SK-N-DZ (cell line): Measurements from ENCODE around the gene SELENOI. TPM values are rescaled to one million over a fixed set of nuclear protein-coding genes. Genes with fewer than 3 reads are reported as not detected.
"Not testable (repeated sequence)": the region's sequence is repeated elsewhere in the genome, so short reads cannot be mapped to it uniquely, and the experiment has no call there.

Experiments
- DNase-seq: peaks from one replicate; pipeline ENCODE4 v3.0.0-alpha.2; 2015; ENCODE audit warnings: low spot score
- polyA plus RNA-seq, 2 experiments: library from polyadenylated mRNA; depleted of rRNA; stranded (reverse); fragments of >200 nt; gene quantifications; 2 replicates each; pipeline ENCODE4 v1.2.3, GENCODE V29; 2014

SELENOI gene, protein sequence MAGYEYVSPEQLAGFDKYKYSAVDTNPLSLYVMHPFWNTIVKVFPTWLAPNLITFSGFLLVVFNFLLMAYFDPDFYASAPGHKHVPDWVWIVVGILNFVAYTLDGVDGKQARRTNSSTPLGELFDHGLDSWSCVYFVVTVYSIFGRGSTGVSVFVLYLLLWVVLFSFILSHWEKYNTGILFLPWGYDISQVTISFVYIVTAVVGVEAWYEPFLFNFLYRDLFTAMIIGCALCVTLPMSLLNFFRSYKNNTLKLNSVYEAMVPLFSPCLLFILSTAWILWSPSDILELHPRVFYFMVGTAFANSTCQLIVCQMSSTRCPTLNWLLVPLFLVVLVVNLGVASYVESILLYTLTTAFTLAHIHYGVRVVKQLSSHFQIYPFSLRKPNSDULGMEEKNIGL
- 12.7 and 16.7 TPM in 2 replicates for polyA plus RNA-seq (2014; cell fraction: cytosol; rRNA removed)
- polyA plus RNA-seq (2014; cell fraction: nucleus; rRNA removed) = 8.2 and 9.9 TPM in 2 replicates

DNA sequence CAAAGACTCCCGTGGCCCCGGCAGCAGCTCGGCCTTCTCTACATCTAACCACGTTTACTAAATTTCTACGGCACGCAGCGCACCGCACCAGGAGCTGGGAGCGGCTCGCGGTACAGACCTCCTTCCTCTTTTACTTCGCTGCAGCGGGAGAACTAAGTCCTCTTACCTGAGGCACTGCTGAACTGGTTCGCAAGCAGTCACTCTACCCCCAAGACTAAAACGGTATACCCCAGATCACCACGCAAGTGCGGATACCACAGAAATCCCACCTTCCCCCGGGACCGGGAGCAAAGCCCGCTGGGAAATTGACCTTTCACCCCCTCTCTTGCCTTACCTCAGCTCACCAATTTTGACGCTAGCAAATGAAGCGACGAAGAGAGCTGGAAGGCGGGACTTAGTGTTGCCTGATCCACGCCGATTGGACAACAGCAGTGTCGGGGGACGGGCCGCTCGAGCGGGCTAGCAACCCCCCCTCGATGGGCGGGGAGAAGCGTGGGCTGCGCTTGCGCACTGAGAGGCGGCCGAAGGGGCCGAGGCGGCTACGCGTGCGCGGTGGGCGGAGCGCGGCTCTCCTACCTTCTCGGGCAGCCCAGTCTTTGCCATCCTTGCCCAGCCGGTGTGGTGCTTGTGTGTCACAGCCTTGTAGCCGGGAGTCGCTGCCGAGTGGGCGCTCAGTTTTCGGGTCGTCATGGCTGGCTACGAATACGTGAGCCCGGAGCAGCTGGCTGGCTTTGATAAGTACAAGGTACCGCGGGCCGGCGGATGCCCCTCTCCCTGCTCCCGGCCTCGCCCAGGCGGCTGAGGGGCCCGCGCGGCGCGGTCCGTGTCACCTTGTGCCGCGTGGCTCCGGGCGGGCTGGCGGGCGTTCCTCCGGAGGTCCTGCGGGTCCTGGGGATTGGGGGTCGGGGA, at the start of gene SELENOI:
SELENOI (plus strand) TSS at position 599 of the 909 bp plus-strand sequence; CDS start at position 689, 90 bp downstream.
- DNase-seq = peak; percentile 98

DNA sequence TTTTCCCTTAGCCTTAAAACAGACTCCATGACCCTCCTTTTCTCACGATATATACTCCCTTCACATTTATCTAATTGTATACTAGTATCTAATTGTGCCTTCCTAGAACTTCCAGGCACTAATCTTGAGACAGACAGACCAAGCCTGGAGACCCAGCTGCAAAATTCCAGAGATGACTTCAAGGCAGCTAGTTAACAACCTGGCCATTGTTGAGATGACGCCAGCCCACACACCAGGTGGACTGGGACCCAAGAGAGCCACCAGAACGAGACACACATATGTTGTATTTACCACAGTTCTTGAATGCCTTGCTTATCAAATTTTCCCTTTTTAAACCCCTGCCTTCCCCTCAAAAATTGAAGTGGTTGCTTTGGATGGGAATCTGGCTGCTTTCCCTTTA, 48.9 kb upstream of the SELENOI start:
- DNase-seq = no peak

DNA sequence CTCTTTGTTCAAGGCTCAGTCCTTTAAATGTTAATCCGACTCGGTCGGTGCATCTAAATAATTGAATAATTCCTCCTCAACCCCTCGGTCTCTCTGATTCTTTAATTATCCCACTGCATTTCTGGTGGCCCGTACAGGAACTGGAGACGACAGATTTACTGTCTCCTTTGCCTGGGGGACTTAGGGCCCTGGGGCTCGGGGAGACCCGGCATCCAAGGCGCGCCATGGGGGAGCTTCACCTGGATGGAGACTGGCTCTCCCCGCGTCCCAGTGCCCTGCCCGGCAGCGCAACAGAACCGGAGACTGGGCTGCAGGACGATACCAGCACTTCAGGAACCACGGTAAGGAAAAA, 47.7 kb upstream of the SELENOI start:
- DNase-seq = no peak

- DNase-seq = no peak
Observed at GRCh38 chr2:26298638-26299393, 47.1 kb upstream of the SELENOI start.

GRCh38 chr2:26299471-26300101, 46.4 kb upstream of the SELENOI start:
- no peak for DNase-seq

DNA sequence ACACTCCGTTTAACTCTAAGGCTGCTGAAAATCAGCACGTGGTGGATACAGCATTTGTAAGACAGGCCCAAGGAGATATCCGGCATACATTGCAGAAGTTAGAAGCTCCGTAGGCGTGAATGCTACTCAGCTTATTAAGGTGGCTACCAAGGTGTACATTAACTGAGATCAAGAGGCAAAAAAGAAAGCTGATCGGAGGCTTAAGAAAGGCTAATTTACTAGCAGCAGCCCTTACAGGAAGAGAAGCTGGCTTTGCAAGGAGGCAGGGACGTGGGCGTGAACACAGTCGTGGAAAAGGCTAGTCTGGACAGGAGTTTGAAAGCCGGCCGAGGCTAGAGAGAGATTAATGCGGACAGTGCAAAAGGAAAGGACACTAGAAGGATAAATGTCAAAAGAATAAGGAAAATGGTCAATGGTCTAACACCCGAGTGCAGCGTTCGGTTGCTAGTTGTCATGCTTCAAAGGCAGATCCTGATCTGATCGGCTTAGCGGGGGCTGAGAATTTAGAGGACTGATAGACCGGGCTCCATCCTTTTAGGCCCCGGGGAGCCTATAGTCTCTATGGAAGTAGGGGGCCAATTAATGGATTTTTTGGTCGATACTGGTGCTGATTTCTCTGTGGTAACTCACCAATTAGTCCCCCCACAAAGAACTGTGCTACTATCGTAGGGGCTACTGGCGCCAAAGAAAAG, 45.6 kb upstream of the SELENOI start:
- DNase-seq = no peak

DNA sequence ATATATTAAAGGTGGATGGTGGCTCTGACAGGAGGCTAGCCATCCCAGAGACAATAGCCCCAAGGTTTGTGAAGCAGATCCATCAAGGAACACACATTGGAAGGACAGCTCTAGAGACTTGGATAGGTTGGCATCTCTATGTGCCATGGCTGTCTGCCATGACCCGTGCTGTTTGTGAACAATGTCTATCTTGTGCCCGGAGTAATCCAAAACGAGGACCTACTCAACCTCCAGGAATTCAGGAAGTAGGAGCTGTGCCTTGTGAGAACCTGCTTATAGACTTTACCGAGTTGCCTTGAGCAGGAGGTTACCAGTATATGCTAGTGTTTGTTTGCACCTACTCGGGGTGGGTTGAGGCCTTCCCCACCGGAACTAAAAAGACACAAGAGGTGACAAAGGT, 43.1 kb upstream of the SELENOI start:
- no peak for DNase-seq

DNA sequence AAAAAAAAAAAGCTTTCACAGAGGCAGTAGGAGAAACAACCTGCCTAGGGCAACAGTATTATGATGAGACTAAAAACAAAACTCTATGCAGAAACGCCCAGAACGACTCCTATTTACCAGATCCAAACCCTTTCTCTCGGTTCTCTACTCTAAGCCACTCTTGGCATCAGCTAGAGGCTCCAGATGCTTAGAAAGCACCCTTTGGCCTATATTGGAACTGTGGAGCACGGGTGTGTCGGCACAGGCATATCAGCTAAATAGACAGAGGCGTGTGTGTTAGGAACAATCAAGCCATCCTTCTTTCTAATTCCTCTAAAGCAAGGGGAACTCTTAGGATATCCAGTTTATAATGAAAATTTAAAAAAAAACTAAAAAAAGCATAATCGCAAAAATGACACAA, 40.8 kb upstream of the SELENOI start:
- not testable (repeated sequence) for DNase-seq

- no peak for DNase-seq
Observed at GRCh38 chr2:26305540-26305939, 40.4 kb upstream of the SELENOI start.

GRCh38 chr2:26309921-26310320, 36.0 kb upstream of the SELENOI start:
- DNase-seq = no peak

GRCh38 chr2:26312471-26312870, 33.5 kb upstream of the SELENOI start:
- DNase-seq = no peak

- DNase-seq = no peak
Observed at GRCh38 chr2:26313446-26313845, 32.5 kb upstream of the SELENOI start.

GRCh38 chr2:26314243-26314642, 31.7 kb upstream of the SELENOI start:
- DNase-seq = no peak

DNA sequence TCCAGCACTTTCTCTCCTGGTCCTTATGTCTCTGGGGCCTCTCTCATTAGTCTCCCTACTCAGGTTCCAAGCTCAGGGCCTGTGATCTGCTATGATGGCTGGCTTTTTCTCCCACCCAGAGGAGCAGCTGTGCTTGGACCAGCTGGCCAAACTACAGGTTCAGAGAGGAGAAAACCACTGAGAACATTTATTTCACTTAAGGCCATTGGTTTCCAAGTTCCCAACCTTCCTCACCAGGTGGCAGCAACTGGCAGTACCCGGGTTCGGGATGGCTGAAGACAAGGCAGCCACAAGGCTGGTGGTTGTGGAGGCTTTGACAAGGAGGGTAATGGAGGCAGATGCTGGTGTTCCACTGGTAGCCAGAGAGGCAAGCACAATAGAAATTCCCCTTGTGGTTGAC, 29.9 kb upstream of the SELENOI start:
- DNase-seq = no peak

DNA sequence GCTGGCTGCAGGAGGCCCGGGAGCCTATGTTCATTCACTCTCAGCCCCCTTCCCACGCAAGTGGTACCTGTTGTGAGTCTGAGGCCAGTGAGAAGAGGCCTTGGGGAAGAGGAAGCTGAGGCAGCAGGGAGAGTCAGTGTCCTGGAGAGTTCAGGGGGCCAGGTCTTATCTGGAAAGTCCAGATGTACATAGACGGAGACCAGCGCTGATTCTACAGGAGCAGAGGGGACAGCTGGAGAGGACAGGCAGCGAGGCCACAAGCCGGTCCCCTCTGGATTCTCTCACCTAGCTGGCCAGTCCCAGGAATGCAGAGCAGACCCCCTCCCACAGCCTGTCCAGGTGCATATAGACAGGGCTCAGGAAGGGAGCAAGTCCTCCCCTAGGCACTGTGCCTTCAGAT, 29.1 kb upstream of the SELENOI start:
- DNase-seq = no peak

- no peak for DNase-seq
Observed at GRCh38 chr2:26317377-26318105, 28.4 kb upstream of the SELENOI start.

- DNase-seq = no peak
Observed at GRCh38 chr2:26318950-26319349, 27.0 kb upstream of the SELENOI start.

- not testable (repeated sequence) for DNase-seq
Observed at GRCh38 chr2:26324479-26324878, 21.5 kb upstream of the SELENOI start.

- DNase-seq = no peak
Observed at GRCh38 chr2:26324903-26325302, 21.0 kb upstream of the SELENOI start.

GRCh38 chr2:26325851-26326250, 20.1 kb upstream of the SELENOI start:
- no peak for DNase-seq
